Fibroblast of skin of right biceps (primary cell): Measurements from ENCODE around the gene MAGI2.
"Not testable (repeated sequence)": the region's sequence is repeated elsewhere in the genome, so short reads cannot be mapped to it uniquely, and the experiment has no call there.

Source experiments
- DNase-seq: peaks from one replicate; pipeline ENCODE4 v3.0.0-alpha.2; 2013

Gene MAGI2

DNA sequence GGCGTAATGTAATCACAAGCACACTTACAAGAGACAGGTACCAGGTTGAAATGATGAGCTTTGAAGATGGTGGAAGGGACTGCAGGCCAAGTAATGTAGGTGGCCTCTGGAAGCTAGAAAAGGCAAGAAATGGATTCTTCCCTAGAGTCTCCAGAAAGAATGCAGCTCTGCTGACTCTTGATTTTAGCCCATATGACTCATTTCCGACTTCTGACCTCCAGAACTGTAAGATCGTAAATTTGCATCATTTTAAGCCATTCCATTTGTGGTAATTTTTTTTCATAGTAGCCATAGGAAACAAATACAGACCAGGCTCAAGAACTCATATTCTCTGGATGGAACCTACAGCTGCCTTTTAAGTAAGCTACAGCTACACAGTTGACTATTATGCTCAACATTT lies 315.5 kb downstream of the MAGI2 start:
- peak; percentile 32 for DNase-seq

DNA sequence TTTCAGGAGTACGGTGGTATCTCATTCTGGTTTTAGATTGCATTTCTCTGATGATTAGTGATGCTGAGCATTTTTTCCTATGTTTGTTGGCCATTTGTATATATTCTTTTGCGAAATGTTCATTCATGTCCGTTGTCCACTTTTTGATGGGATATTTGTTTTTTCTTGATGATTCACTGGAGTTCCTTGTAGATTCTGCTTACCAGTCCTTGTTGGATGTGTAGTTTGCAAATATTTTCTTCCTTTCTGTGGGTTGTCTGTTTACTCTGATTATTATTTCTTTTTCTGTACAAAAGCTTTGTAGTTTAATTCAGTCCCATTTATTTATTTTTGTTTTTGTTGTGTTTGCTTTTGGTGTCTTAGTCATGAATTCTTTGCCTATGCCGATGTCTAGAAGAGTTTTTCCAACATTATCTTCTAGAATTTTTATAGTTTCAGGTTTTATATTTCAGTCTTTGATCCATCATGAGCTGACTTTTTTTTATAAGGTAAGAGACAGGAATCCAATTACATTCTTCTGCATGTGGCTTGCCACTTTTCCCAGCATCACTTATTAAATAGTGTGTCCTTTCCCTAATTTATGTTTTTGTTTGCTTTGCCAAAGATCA lies 320.5 kb downstream of the MAGI2 start:
- DNase-seq = no peak

DNA sequence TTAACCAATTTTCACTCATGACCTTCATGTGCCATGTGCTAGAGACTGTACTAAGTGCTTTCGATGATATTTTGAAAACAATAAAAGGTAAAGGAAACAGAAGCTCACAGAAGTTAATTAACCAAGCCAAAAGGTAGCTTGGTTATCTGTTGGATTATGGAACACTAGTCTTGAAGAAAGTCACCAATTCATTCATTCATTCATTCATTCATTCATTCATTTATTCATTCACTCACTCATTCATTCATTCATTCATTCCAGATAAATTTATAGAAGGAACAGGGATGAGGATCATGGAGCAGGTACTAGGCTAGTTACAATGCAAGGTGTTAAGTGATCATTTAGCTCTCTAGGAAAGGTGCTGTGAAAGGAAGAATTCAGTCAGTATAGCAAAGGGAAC lies 322.8 kb downstream of the MAGI2 start:
- no peak for DNase-seq

DNA sequence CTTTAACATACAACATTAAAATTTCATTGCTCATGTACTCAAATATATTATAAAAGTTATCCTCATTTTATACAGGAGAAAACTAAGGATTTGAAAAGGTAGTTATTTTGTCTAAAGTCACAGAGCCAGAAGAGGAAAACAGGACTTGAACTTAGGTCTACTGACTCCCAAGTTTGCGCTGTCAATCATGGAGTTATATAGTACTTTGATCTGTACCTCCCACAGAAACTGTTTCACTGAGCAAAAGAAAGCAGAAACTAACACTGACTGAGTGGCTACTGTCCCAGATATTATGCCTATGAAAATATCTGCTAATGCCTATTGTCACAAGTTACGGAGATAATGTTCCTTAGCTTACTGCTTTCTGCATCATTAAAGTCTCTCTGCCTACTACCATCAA lies 329.1 kb downstream of the MAGI2 start:
- DNase-seq = no peak

DNA sequence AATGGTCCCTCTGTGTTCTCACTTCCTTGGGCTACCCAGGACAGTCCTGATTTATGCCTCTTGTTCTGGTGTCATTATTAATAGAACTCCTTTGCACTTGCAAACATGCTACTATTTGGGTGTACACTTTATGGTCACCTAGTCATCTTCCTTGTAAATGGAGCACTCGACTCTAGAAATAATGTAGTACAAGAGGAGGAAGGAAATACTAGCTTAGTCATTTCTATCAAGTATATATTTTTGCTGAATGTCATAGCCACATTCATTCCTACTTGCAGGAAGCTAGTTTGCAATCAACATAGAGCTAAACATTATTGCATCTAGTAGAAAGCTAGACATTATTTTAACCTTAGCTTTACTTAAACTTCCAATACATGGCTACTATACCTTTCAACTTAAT lies 335.3 kb downstream of the MAGI2 start:
- DNase-seq = no peak

DNA sequence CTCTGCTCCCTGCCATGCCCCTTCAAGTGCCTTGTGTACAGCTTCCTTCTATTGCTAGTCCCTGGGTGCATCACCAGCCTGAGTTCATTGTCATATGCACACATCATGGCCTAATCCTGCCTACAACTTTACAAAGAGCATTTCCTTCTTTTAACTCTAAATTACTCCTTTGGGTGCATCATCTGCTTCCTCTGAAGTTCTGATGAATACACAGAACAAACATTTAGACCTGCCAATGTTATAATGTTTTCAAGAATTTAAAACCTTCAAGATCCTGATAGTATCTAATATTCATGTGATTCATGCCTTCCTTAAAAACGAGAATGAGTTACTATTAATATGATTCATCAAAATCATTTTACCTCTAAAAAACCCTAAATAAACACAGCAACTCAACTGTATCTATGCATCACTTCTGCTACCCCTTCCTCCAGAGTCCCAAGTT lies 357.1 kb downstream of the MAGI2 start:
- peak; percentile 69 for DNase-seq

DNA sequence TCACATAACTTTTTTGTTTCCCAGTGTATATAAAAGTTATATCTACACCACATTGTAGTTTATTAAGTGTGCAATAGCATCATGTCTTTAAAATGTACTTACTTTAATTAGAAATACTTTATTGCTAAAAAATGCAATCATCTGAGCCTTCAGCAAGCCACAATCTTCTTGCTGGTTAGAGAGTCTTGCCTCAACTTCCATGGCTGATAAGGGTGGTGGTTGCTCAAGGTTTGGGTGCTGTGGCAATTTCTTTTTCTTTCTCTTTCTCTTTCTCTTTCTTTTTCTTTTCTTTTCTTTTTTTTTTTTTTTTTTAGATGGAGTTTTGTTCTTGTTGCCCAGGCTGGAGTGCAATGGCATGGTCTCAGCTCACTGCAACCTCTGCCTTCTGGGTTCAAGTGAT lies 360.0 kb downstream of the MAGI2 start:
- DNase-seq = no peak

DNA sequence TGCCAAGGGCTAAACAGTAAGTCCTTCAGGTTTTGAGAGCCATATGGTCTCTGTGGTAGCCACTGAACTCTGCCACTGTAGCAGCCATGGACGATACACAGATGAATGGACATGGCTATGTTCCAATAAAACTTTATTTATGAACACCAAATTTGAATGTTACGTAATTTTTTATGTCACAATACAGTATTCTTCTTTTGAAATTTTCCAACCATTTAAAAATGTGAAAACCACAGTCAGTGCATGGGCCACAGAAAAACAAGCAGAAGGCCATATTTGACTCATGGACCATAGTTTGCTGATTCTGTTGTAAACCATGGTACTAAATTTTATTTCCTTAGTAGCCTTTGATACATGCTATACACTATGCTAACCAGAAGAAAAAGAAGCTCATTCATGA lies 361.8 kb downstream of the MAGI2 start:
- peak; percentile 12 for DNase-seq

DNA sequence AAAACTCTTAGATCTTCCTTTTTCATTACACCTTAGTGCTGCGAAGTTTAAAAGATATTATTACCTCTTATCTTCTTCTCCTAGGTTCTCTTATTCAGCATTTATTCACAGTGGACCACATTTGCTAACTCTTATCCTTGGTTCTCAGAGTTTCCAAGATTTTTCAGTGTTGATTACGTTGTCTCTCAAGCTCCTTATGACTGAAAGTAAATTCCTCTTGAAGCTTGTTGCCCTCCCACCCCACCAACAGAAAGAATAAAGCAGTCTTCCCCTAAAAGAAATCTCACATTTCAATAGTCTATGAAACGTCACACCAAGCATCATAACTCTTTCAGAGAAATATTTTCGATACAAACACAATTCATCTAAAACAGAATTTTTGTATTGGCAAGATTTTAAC lies 362.5 kb downstream of the MAGI2 start:
- DNase-seq = no peak

DNA sequence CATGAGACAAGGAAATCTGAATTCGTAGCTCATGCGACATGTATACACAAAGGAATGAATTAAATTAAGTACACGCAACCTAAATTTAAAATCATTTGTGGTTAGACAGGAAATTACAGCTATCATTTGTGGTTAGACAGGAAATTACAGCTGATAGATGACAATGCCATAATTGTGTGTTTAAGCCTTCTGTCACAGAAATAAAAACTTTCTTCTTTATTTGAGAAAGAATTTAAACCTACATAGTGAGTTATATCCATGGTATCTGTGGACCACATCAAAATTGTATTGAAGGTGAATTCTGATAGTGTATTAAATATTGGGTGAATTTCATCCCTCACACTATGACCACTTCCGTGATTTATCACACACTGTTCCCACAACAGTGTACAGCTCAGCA lies 362.9 kb downstream of the MAGI2 start:
- peak; percentile 67 for DNase-seq

DNA sequence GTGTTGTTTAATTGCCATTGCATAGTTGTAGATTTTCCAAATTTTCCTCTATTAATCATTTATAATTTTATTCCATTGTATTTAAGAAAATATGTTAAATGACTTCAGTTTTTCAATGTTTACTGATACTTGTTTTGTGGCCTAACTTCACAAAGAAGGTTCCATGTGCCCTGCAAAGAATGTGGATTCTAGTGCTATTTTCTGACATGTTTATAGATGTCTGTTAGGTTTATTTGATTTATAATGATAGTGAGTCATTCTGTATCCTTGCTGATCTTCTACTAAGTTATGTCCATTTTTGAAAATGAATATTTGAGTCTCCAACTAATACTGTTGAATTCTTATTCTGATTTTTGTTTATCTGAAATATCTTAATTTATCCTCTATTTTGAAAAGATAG lies 369.0 kb downstream of the MAGI2 start:
- no peak for DNase-seq

DNA sequence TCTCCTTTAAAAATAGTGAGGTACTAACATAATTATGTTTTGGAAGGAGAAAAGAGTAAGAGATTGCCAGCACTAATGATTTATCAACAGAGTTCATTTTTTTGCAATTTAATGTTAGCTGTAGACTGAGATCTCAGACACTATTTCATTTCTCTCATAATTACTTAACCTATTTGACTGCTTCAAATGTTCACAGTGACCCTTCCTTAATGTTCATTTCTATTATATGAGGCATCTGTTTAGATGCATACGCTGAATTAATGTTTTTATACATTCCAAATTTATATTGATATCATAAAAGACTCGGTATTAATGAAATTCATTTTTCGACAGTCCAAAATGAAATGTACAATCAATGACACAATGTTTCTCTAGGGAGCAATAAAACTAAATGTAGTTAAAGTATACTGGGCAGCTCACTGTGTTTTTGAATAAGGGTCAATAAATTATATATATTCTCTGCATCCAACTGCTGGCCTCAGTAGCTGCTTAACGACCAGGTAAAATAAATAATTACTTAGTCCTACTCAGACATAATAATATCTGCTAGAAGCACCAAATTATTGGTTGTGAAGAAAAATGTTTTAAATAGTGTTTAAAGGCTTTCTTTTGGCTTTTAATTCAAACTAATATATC lies 373.4 kb downstream of the MAGI2 start:
- no peak for DNase-seq

DNA sequence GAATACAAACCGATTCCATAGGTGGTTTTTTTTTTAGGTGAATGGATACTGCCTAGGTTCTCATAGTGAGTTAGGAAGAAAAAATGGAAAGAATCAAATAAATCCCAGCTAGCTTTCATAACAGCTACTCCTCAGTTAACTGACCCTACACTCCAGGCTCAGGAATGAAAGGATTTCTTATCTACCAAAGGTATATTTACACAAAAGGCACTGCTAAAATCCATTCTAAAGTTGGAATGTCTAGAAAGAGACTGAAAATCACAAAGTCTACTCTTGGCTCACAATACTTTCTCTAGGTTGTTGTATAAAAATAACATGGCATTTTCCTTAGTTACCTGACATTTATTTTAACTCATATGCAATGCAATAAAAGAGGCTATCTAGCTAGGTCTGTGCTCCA lies 375.2 kb downstream of the MAGI2 start:
- no peak for DNase-seq

DNA sequence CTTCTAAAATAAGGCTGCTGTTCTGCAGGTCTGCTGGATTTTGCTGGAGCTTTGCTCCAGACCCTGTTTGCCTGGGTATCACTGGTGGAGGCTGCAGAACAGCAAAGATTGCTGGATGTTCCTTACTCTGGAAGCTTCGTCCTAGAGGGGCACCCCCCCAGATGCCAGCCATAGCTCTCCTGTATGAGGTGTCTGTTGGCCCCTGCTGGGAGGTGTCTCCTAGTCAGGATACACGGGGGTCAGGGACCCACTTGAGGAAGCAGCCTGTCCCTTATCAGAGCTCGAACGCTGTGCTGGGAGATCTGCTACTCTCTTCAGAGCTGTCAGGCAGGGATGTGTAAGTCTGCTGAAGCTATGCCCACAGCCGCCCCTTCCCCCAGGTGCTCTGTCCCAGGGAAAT lies 382.3 kb downstream of the MAGI2 start:
- DNase-seq = not testable (repeated sequence)

DNA sequence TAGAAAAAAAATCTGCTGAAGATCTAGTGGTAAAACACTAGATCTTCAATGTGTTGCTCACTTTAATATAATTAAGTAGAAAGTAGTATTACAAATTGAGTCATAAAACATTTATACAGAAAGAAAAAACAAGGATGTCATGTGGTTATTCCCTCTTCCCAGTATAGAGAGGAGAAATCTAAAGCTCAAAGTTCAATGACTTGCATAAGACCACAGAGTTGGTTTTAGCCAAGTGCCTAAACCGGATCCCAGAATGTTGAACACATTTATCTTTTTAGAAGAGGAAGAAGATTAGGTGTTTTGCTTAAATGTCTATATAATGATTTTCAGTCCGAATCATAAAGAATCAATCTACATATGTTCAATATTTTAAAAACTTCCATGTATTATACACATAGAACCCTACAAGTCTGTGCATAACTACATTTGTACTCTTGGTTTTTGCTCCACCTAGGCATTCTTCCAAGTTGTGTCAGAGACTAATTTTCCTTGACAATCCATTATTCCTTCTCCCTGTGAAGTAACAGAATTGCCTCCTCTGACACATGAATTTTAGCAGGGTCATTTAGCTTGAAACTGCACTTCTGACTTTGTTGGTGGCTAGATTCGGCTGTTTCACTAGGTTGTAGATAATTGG lies 389.2 kb downstream of the MAGI2 start:
- DNase-seq = no peak

DNA sequence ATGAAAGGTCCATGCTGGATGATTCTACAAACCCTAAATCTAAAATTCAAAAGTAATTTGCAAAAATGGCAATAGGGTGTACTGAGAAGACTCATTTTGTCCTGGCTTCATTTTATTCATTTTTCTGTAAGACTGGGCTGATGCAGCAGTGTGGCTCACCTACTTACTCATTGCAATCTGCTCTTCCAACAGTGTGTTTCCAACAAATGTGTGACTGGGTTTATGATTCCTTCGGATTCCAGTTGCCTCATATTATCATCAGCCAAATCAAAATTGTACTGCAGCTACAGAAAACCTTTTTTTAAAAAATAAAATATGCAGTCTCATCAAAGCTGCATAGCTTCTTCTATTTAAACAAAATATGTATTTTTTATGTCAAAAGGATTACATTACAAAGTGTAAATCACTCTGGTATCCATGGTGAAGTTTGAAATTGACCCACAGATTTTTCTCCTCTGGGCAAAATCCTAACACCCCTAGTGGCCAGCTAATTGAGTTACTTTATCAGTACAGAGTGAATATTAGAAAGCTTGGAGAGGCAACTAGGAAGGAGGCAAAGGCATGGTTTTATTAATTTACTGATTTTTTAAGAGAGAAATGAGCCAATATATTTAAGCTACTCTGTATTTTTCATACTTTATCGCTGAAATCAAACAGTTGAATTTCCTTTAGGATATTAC lies 390.3 kb downstream of the MAGI2 start:
- no peak for DNase-seq

DNA sequence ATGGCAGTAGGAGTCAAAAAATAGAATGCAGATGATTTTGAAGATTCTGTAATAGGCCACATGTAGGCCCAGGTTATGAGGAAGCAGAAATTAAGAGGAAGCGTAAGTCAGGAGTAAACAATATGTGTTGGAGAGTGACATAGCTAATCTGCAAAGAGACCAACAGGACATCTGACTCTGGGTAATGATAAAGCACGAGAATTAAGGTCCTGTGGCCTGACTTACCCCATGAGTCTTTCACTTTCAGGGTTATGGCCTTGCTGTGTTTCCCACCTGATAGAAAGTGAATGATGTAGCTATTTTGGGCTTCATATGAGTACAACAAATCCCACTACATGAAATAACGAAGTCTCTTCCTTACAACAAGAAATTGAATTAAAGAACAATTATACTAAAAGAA lies 393.0 kb downstream of the MAGI2 start:
- DNase-seq = no peak

DNA sequence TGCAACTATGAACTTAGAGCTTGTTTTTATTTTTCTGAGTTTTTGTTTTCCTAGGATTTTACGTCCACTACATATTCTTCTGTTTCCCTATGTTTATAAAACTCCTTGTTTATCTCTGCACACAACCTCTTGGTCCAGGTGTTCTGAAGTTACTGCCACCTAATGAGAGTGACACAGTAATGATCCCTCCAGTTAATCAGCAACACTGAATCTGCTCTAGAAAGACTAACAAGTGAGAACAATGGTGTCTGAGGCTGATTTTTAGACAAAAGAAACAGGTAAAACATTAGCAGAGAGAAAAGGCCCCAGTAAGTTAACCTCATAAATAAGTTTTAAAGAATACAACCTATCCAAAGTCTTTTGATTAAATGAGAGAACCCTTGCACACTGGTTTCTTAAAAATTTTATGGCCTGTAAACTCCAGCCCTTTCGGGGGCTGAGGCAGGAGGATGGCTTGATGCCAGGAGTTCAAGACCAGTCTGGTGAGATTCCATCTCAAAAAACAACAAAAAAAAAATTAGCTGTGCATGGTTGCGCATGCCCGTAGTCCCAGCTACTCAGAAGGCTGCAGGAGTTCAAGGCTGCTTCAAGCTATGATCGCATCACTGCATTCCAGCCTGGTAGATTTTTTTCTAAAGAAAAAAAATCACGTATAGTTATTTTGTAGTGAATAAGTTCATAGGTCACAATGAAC lies 397.6 kb downstream of the MAGI2 start:
- DNase-seq = no peak

DNA sequence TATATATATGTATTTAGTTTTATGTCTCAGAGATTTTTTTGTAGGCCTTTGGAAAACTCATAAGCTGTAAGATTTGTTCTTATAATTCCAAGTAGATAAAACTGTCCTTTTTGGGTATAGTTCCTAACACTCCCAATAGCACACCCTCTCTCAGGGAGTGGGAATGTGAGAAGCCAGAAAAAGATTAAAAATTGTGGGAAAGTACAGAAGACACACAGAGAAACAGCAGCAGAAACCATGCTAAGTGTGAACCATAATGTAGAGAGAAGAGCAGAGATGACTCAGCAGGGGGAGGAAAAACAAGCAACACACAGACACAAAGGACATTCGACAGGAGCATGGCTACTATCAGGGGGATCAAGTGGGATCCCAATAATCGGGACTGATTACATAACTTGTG lies 401.6 kb downstream of the MAGI2 start:
- DNase-seq = no peak

DNA sequence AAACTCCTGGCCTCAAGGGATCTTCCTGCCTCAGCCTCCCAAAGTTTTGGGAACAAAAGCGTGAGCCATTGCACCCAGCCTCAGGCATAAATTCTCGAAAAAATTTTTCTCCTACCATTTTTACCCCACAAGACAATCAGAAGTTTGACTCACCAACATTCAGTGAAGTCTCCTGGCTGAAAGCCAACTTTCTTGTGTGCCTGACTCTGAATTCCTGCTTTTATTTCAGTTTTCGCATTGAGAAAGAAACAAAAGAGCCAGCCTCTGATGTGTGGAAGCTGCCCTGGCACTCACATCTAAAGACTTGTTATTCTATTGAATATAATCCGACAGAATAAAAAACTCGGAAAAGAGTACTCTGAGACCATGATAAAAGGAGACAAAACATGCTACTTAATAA lies 402.9 kb downstream of the MAGI2 start:
- DNase-seq = peak; percentile 60

DNA sequence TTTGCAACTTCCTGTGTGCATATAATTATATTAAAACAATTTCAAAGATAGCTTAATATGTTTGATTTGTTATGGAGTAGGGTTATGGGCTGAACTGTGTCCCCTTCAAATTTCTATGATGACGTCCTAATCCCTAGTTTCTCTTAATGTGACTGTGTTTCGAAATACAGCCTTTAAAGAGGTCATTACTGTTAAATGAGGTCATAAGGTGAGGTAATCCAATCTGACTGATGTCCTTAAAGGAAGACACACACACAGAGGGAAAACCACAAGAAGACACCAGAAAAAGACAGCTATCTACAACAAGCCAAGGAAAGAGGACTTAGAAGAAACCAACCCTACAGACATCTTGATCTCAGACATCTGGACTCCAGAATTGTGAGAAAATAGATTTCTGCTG lies 407.4 kb downstream of the MAGI2 start:
- DNase-seq = no peak

DNA sequence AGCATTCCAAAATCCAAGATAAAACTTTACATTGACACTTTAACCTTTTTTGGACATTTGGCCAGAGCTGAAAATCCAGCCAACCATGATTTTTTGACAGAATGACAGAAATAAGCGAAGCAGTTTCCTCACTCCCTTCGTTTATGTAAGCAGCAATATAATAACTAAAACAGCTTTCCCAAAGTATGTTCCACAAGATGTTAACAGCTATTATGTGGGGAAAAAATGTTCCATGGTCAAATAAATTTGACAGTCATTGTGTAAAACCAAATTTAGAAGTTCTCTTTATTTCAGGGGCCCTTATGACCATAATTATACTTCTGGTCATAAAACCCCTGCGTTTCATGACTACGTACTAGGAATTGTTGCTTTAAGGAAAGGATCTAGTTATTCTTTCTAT lies 416.5 kb downstream of the MAGI2 start:
- no peak for DNase-seq

DNA sequence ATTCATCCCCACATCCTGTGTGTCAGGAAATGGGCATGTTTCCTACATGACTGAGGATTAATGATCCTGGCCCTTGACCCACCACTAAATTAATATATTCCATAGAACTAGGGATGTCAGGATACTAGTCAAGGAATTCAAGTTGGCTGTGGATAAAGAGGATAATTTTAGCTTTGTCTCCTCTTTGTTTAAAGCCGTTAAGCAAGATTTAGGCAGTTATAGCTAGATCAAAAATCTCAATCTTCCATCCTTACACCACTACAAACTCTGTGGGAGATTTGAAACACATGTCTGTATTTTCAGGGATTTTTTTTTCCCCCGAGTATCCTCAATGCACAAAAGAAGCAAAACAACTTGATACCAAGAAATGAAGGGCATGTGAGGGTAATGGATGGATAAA lies 417.1 kb downstream of the MAGI2 start:
- DNase-seq = peak; percentile 4

DNA sequence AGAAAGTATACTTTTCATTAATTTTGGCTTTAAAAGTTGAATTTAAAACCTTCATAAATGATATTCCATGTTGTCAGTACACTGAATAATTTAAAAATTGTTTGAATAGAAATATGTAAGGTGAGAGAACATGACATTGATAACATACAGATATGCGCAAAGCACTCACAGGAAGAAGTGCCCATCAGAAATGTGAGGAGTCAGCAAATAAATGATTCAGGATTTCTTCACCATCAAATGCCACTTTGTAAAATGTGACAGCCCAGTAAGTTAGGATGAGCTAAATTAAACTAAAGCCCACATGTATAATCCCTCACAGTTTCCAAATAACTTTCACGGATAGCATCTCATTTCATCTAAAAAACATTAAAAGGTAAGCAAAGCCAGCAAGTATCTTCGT lies 417.6 kb downstream of the MAGI2 start:
- no peak for DNase-seq
